Measurements from ENCODE around the gene CYP4F12.
A peak's percentile ranks its signal among the peaks of the same experiment; 100 is the strongest.

Gene CYP4F12, protein sequence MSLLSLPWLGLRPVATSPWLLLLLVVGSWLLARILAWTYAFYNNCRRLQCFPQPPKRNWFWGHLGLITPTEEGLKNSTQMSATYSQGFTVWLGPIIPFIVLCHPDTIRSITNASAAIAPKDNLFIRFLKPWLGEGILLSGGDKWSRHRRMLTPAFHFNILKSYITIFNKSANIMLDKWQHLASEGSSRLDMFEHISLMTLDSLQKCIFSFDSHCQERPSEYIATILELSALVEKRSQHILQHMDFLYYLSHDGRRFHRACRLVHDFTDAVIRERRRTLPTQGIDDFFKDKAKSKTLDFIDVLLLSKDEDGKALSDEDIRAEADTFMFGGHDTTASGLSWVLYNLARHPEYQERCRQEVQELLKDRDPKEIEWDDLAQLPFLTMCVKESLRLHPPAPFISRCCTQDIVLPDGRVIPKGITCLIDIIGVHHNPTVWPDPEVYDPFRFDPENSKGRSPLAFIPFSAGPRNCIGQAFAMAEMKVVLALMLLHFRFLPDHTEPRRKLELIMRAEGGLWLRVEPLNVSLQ
- 0 to 2.2 (median 1.2) reads per million in 4 experiments for total RNA-seq

DNA sequence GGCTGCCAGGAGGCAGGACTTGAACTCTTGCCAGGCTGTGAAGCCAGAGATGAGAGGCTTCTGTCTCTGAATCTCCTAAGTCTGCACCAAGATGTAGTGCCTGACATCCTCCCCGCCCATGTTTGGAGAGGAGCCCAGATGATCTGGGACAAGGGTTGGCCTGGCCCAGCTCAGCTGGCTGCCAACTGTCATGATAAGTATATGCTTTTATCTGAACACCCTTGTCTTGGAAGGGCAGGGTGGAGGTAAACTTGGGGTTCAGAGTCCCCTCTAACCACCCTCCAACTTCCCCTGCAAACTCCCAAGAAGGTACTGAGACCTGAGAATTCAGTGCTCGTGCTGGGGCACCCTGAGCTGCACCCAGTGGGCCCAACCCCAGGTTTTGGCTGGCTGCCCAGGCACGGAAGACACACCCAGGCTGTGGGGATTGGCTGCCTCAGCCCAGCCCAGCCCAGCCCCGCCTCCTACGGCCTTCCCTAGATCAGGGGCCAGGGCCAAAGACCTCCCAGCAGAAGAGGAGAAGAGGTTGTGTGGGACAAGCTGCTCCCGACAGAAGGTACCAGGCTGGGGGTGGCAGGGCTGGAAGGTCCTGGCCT, at the start of gene CYP4F12:
TSS of gene CYP4F12 (plus strand) at position 508 of the 596 bp plus-strand sequence. CDS start 443 bp downstream, outside the sequence.
- no peak for DNase-seq

DNA sequence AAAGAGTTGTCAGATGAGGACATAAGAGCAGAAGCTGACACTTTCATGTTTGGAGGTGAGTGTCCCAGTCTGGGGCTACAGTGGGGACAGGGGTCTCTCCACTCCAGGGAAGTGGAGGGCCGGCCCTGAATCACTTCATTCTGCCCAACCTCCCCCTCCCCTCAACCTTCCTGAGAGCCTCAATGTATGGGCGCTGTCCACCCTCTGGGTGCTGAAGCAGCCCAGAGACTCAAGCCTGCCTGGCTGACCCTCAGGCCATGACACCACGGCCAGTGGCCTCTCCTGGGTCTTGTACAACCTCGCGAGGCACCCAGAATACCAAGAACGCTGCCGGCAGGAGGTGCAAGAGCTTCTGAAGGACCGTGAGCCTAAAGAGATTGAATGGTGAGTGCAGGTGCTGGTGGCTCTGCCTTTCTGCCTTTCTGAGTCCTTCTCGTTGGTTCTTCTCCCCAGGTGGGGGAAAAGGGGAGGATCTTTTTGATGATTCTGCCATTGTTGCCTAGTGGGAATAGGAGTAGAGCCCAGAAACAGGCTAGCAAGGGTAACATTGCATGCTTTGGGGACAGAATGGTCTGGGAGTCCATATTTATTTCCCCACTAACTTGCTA, 49.1 kb upstream of the CYP4F12 start:
- no peak for DNase-seq

DNA sequence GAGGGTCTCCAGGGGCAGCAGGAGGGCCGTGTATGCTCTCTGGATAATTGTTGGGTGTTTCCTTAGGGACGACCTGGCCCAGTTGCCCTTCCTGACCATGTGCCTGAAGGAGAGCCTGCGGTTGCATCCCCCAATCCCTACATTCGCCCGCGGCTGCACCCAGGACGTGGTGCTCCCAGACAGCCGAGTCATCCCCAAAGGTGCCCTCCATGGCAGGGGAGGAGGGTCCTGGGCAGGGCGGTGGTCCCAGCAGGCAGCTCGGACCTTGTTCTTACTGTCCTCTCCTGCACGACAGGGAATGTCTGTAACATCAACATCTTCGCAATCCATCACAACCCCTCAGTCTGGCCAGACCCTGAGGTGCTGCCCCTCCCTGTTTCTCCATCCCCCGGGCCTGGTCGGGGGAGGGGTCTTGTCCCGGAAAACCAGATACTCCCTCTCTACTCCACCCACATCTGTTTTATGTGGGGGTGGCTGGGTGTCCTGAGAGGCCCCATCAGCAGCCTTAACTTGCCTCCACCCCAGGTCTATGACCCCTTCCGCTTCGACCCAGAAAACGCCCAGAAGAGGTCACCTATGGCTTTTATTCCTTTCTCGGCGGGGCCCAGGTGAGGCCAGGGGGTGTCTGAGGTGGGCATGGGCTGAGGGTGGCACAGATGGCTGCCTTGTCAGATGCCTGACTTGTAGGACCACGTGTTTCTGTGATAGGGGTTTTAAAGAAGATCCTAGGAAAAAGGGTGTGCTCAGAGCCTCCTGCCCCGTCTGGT, 44.5 kb upstream of the CYP4F12 start:
- no peak for DNase-seq

DNA sequence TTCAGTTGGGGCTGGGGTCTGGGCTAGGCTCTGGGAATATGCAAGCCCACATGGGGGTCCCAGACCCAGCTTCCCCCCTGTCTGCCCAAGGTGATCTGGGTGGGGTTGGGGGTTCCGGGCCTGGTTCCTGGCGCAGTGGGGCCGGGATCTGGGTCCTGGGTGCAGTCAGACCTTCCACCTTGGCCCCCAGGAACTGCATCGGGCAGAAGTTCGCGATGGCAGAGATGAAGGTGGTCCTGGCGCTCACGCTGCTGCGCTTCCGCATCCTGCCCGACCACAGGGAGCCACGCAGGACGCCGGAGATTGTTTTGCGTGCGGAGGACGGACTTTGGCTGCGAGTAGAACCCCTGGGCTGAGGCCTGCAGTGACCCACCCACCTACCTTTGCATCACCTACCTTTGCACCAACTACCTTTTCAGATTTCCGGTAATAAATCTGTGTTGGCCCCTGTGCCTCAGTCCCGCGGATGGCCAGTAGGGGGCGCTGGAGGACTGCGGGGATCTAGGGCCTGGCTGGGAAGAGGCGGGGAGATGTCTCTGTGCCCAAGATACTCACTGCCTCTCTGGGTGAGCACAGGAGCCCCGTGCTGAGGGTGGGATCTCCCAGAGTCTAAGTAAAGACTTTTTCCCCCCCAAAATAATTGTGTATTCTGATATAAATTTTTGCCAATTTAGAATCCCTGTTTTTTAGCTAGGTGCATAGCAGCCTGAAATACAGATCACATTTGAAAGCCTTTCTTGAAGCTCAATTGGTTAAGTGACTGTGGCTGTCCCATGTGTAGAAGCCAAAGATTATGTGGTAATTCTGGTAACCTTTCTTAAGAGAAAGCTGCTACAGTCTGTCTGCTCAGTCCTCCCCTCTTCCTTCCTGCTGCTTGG, 43.6 kb upstream of the CYP4F12 start:
- peak; percentile 89 for DNase-seq

DNA sequence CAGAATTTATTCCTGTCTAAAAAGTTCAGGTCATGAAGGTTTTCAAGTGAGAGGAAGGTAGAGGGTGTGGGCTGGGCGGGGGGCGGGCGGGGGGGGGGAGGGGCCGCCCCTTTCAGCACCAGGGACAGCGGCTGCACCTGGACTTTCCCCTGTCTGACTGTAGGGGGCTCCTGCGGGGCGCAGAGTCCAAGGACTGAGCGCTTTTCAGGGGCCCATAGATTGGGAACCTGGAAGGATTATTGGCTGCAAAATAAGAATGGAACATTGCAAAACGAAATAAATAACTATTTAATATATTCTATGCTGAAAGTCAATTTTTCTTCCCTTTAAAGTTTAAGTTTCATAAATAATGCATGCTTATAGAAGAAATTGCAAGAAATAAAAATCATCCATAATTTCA, 41.1 kb upstream of the CYP4F12 start:
- peak; percentile 30 for DNase-seq

- DNase-seq, result no peak
These were observed 39.6 kb upstream of the CYP4F12 start for GRCh38 chr19:15633082-15633835.

- DNase-seq, result no peak
These were observed 38.8 kb upstream of the CYP4F12 start for GRCh38 chr19:15634105-15634504.

GRCh38 chr19:15635016-15635805, 37.7 kb upstream of the CYP4F12 start:
- no peak for DNase-seq

GRCh38 chr19:15636026-15636425, 36.9 kb upstream of the CYP4F12 start:
- no peak for DNase-seq

DNA sequence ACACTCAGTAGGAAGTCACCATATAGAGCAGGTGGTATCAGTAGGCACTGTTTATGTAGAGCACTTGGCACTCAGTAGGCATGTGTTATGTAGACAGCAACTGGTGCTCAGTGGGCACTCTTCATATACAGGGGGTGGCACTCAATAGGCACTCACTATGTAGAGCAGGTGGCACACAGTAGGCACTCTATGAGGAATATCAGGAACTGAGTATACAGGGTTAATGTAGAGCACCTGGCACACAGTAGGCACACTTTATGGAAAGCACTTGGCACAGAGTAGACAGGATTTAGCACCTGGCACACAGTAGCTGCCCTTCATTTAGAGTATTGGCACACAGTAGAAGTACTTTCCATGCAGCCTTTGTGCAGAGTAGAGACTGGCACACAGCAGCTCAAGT, 33.3 kb upstream of the CYP4F12 start:
- no peak for DNase-seq

DNA sequence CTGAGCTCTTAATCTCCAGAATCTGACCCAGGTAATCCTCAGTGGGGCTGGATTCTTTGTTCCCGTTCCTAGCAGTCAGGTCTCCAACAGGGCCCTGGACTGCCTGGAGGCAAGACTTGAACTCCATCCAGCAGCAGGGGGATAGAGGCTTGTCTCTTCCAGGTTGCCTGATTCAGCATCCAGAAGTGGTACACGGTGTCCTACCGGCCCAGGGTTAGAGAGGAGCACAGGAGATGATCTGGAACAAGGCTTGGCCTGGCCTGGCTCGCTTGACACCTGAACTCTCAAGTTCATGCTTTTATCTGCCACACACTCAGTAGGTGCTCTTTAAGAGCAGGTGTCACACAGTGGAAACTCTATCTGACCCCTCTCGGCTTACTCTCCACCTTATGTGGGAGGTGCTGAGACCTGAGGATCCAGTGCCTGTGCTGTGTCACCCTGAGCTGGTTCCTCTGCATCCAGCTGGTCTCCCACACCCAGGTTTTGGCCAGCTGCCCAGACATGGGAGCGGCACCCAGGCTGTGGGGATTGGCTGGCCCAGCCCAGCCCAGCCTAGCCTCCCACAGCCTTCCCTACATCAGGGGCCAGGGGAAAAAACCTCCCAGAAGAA, 32.5 kb upstream of the CYP4F12 start, which contains the start of gene CYP4F3:
TSS of gene CYP4F3 (plus strand) at position 604 of the 610 bp plus-strand sequence. CDS start 519 bp downstream, outside the sequence.
- DNase-seq, result no peak

DNA sequence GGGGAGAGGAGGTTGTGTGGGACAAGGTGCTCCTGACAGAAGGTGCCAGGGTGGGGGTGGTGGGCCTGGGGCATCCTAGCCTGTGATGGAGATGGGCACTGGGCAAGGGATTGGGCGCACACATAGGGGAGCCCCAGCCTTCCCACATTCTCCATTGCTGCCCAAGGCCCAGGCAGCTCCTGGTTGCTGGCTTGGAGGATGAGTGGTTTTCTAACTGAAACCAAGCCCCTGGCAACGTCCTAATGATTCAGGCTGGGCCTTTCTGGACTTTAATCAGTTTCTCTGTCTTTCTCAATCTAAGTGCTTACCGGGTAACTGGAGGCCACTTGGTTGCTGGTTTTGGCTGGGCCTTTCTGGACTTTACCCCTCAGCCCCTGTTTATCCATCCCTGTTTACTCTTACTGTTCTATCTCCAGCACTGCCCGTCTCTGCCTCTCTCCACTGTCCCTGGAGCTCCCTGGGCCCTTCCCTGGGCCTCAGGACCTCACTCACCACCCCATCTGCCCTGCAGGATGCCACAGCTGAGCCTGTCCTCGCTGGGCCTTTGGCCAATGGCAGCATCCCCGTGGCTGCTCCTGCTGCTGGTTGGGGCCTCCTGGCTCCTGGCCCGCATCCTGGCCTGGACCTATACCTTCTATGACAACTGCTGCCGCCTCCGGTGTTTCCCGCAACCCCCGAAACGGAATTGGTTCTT, 31.8 kb upstream of the CYP4F12 start:
- DNase-seq, result no peak

- no peak for DNase-seq
These were observed 30.9 kb upstream of the CYP4F12 start for GRCh38 chr19:15641901-15642491.

DNA sequence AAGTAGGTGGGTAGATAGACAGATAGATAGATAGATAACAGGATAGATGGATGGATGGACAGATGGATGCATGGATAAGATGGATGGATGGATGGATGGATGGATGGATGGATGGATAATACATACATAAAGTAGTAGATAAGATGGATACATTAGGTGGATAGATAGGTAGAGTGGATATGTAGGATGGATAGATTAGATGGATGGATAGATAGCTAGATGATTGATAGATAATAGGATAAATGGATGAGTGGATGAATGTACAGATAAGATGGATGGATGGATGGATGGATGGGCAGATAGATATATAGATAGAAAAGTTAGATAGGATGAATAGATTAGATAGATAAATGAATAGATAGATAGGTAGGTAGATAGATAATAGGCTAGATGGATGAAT, 30.1 kb upstream of the CYP4F12 start:
- DNase-seq, result no peak

GRCh38 chr19:15643387-15643786, 29.5 kb upstream of the CYP4F12 start:
- no peak for DNase-seq

GRCh38 chr19:15644066-15644741, 28.7 kb upstream of the CYP4F12 start:
- DNase-seq, result no peak

GRCh38 chr19:15644816-15645215, 28.1 kb upstream of the CYP4F12 start:
- DNase-seq, result no peak

DNA sequence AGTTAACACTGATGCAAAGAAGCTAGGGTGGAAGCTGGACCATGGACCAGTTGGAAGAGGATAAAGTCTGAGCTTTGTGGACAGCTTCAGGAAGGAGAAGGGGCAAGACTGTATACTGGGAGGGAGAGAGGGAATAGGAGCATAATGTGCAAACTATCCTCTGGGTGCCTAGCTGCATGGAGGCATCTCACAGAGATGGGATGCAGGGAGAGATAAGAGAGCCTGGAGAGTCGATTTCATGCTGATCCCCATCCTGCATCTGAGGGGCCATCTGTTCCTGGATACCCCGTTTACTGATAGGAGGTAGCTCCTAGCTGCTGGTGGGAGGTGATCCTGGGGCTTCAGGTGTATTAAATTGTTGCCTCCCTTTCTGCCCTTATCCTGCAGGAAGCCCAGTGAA, 23.4 kb upstream of the CYP4F12 start:
- no peak for DNase-seq
